T-helper 1 cell treated with Interleukin-12 subunit alpha and Interleukin-12 subunit beta and Interleukin-4 antibody, amounts not matched to agents 30 μg/mL and 1 μg/mL, for 36 hours (primary cell): Measurements from ENCODE around the gene RAB22A.

Source experiments
- H3K27ac Mint-ChIP-seq: one replicate; pipeline ENCODE4 v1.8.0; 2021; ENCODE audit warnings: mild to moderate bottlenecking, mixed read lengths
- H3K27me3 Mint-ChIP-seq: one replicate; pipeline ENCODE4 v1.8.0; 2021; ENCODE audit warnings: low read depth, mixed read lengths
- H3K36me3 Mint-ChIP-seq: one replicate; pipeline ENCODE4 v1.8.0; 2021; ENCODE audit warnings: low read depth, mixed read lengths
- H3K4me1 Mint-ChIP-seq: one replicate; pipeline ENCODE4 v1.8.0; 2021; ENCODE audit warnings: low read depth, mixed read lengths
- H3K4me3 Mint-ChIP-seq: one replicate; pipeline ENCODE4 v1.8.0; 2021; ENCODE audit warnings: mild to moderate bottlenecking, moderate library complexity, mixed read lengths
- H3K9me3 Mint-ChIP-seq: one replicate; pipeline ENCODE4 v1.8.0; 2021; ENCODE audit warnings: mixed read lengths

RAB22A gene

GRCh38 chr20:58312836-58313235, 3.3 kb downstream of the RAB22A start:
- Mint-ChIP-seq H3K27ac (peak overlapping the region; percentile 80), H3K36me3 (peaks cover 40% of the 10 kb centered on the region), H3K27me3 (no peaks in the 10 kb centered on the region), H3K4me1 (peaks cover 45% of the 10 kb centered on the region), H3K4me3 (peak overlapping the region; percentile 15), H3K9me3 (no peaks in the 10 kb centered on the region)

GRCh38 chr20:58313396-58313795, 3.9 kb downstream of the RAB22A start:
- peak overlapping the region; percentile 47 for H3K4me3 Mint-ChIP-seq
- no peaks in the 10 kb centered on the region for H3K27me3 Mint-ChIP-seq
- H3K27ac Mint-ChIP-seq, result peak overlapping the region; percentile 80
- no peaks in the 10 kb centered on the region for H3K9me3 Mint-ChIP-seq
- H3K4me1 Mint-ChIP-seq, result peaks cover 41% of the 10 kb centered on the region
- peaks cover 42% of the 10 kb centered on the region for H3K36me3 Mint-ChIP-seq

DNA sequence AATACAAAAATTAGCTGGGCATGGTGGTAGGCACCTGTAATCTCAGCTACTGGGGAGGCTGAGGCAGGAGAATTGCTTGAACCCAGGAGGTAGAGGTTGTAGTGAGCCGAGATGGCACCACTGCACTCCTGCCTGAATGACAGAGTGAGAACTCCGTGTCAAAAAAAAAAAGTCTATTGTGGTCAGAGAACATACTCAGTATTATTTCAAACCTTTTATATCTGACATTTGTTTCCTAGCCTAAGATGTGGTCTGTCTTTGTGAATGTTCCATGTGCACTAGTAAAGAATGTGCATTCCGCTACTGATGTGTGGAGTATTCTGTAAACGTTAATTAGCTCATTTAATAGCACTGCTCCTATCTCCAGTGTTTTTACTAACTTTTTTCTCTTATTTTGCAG, 11.7 kb downstream of the RAB22A start:
- Mint-ChIP-seq H3K4me3 (no peak overlapping the region), H3K9me3 (no peaks in the 10 kb centered on the region), H3K27ac (no peak overlapping the region), H3K4me1 (peaks cover 25% of the 10 kb centered on the region), H3K27me3 (no peaks in the 10 kb centered on the region), H3K36me3 (peaks cover 23% of the 10 kb centered on the region)

DNA sequence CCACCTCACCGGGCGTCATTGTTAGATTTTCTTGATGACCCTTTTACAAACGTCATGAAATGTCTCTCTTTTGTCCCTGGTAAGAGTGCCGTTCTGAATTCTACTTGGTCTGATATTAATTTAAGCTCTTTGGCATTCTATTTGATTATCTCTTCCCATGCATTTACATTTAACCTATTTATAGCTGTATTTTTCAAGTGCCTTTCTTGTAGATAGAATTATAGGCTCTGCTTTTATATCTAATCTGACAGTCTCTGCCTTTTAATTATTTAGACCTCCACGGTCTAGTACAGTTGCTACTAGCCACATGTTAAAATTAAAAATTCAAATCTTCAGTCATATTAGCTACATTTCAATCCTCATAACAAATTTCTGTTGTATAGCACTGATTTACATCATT, 12.6 kb downstream of the RAB22A start:
- Mint-ChIP-seq H3K27me3 (no peaks in the 10 kb centered on the region), H3K27ac (no peak overlapping the region), H3K36me3 (peaks cover 17% of the 10 kb centered on the region), H3K4me1 (peaks cover 22% of the 10 kb centered on the region), H3K4me3 (no peak overlapping the region), H3K9me3 (no peaks in the 10 kb centered on the region)

DNA sequence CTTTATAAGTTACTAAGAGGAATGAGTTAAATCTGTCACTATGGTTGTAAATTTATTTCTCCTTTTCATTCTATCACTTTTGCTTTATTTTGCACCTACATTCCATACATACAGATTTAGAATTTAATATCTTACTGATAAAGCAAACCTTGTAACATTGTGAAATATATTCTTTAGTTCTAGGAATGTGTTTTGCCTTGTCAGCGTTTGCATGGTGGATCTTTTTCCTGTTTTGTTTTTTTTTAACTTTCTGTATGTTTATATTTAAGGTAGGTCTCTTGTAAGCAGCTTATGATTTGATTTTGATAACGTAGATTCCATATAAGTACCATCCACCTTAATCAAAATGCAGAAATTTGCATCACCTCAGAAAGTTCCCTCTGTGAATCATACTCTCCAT, 16.4 kb downstream of the RAB22A start:
- no peaks in the 10 kb centered on the region for H3K27me3 Mint-ChIP-seq
- no peak overlapping the region for H3K27ac Mint-ChIP-seq
- peaks cover 2% of the 10 kb centered on the region for H3K36me3 Mint-ChIP-seq
- no peaks in the 10 kb centered on the region for H3K9me3 Mint-ChIP-seq
- no peak overlapping the region for H3K4me3 Mint-ChIP-seq
- H3K4me1 Mint-ChIP-seq, result peaks cover 19% of the 10 kb centered on the region

- Mint-ChIP-seq H3K4me3 (no peak overlapping the region), H3K27ac (no peak overlapping the region), H3K4me1 (peaks cover 19% of the 10 kb centered on the region), H3K36me3 (peaks cover 8% of the 10 kb centered on the region), H3K27me3 (no peaks in the 10 kb centered on the region), H3K9me3 (no peaks in the 10 kb centered on the region)
These were observed 17.7 kb downstream of the RAB22A start for GRCh38 chr20:58327211-58327610.

DNA sequence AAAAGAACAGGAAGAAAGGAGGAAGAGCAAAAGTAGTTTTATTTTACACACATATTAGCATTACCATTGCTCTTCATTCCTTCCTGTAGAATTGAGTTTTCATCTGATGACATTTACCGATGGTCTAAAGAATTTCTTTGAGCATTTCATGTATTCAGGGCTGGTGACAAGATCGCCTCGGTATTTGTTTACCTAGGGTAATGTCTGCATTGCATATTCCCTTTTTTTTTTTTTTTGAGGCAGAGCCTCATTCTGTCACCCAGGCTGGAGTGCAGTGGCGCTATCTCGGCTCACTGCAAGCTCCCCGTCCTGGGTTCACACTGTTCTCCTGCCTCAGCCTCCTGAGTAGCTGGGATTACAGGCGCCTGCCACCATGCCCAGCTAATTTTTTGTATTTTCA, 19.3 kb downstream of the RAB22A start:
- Mint-ChIP-seq H3K36me3 (peaks cover 12% of the 10 kb centered on the region), H3K9me3 (no peaks in the 10 kb centered on the region), H3K4me1 (peaks cover 16% of the 10 kb centered on the region), H3K27ac (no peak overlapping the region), H3K27me3 (no peaks in the 10 kb centered on the region), H3K4me3 (no peak overlapping the region)

GRCh38 chr20:58329711-58330110, 20.2 kb downstream of the RAB22A start:
- Mint-ChIP-seq H3K9me3 (no peaks in the 10 kb centered on the region), H3K27me3 (no peaks in the 10 kb centered on the region), H3K36me3 (peaks cover 12% of the 10 kb centered on the region), H3K27ac (no peak overlapping the region), H3K4me1 (peaks cover 16% of the 10 kb centered on the region), H3K4me3 (no peak overlapping the region)

- Mint-ChIP-seq H3K27ac (no peak overlapping the region), H3K36me3 (peaks cover 12% of the 10 kb centered on the region), H3K4me1 (peaks cover 16% of the 10 kb centered on the region), H3K27me3 (no peaks in the 10 kb centered on the region), H3K9me3 (no peaks in the 10 kb centered on the region), H3K4me3 (no peak overlapping the region)
These were observed 20.7 kb downstream of the RAB22A start for GRCh38 chr20:58330249-58330648.

DNA sequence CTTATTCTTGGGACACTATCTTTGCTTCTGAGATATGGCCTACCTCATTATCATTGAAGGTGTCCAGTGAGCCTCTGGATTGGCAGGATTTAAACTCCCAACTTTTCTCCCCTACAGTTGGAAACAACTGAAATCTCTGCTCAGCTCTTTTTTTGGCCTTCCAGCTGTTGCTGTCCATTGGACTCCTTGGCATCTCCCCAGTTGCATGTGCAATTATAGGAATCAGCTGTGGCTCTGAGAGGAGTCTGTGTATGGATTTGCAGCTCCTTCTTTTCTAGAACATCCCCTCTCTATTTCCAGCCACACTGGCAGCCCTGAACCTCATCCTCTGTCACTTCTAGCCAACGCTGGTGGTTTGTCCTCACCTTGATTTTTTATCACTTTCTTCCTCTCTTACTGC, 21.2 kb downstream of the RAB22A start:
- peaks cover 12% of the 10 kb centered on the region for H3K36me3 Mint-ChIP-seq
- no peaks in the 10 kb centered on the region for H3K27me3 Mint-ChIP-seq
- peaks cover 15% of the 10 kb centered on the region for H3K4me1 Mint-ChIP-seq
- H3K9me3 Mint-ChIP-seq, result no peaks in the 10 kb centered on the region
- H3K4me3 Mint-ChIP-seq, result no peak overlapping the region
- no peak overlapping the region for H3K27ac Mint-ChIP-seq

- Mint-ChIP-seq H3K27ac (no peak overlapping the region), H3K4me3 (no peak overlapping the region), H3K9me3 (no peaks in the 10 kb centered on the region), H3K4me1 (peaks cover 10% of the 10 kb centered on the region), H3K36me3 (peaks cover 13% of the 10 kb centered on the region), H3K27me3 (no peaks in the 10 kb centered on the region)
These were observed 22.5 kb downstream of the RAB22A start for GRCh38 chr20:58331961-58332551.

GRCh38 chr20:58339741-58340140, 30.2 kb downstream of the RAB22A start:
- peaks cover 17% of the 10 kb centered on the region for H3K4me1 Mint-ChIP-seq
- H3K27me3 Mint-ChIP-seq, result no peaks in the 10 kb centered on the region
- no peak overlapping the region for H3K4me3 Mint-ChIP-seq
- peaks cover 31% of the 10 kb centered on the region for H3K36me3 Mint-ChIP-seq
- no peaks in the 10 kb centered on the region for H3K9me3 Mint-ChIP-seq
- H3K27ac Mint-ChIP-seq, result no peak overlapping the region

- H3K4me3 Mint-ChIP-seq, result no peak overlapping the region
- H3K9me3 Mint-ChIP-seq, result no peaks in the 10 kb centered on the region
- H3K4me1 Mint-ChIP-seq, result peaks cover 17% of the 10 kb centered on the region
- peaks cover 35% of the 10 kb centered on the region for H3K36me3 Mint-ChIP-seq
- no peaks in the 10 kb centered on the region for H3K27me3 Mint-ChIP-seq
- H3K27ac Mint-ChIP-seq, result peak overlapping the region; percentile 8
These were observed 30.6 kb downstream of the RAB22A start for GRCh38 chr20:58340151-58340550.

GRCh38 chr20:58340853-58341252, 31.3 kb downstream of the RAB22A start:
- no peaks in the 10 kb centered on the region for H3K27me3 Mint-ChIP-seq
- no peaks in the 10 kb centered on the region for H3K9me3 Mint-ChIP-seq
- H3K4me3 Mint-ChIP-seq, result no peak overlapping the region
- peak overlapping the region; percentile 33 for H3K27ac Mint-ChIP-seq
- H3K36me3 Mint-ChIP-seq, result peaks cover 42% of the 10 kb centered on the region
- H3K4me1 Mint-ChIP-seq, result peaks cover 15% of the 10 kb centered on the region

DNA sequence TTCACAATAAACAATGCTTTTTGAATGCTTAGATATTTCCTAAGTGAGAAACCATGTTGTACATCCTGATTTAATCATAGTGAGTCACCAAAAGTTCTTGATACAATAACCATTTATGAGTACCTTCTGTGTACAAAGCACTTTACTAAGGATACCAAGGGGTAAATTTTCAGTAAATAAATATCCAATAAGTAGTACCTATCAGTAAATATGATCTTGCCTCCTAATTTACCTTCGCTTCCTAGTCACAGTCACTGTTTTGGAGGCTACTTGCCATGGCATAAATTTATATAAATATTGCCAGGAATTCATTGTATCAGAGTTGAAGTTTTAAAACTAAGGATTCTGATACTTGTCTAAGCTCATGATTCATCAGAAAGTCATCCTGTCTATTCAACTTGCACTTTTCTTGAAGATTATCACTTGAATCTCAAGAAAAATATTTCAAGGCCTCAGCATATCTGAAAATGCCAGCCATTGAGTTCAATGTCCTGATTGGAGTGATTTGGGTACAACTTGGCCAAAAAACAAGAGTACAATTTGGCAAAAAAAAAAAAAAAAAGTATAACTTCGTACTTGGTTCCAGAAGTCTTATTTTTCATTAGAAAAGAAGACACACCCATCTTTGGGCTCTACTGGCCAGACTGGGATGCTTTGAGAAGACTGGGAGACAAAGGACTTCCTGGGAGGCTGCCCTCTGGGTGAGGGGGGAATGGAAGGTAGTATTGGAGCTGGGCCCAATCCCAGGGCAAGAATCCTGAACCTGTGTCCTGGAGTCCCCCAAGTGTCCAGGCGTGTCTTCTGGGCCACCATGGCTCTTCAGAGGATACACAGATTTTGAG, 32.8 kb downstream of the RAB22A start:
- H3K27ac Mint-ChIP-seq, result no peak overlapping the region
- peaks cover 4% of the 10 kb centered on the region for H3K9me3 Mint-ChIP-seq
- H3K4me3 Mint-ChIP-seq, result no peak overlapping the region
- H3K4me1 Mint-ChIP-seq, result peaks cover 14% of the 10 kb centered on the region
- no peaks in the 10 kb centered on the region for H3K27me3 Mint-ChIP-seq
- H3K36me3 Mint-ChIP-seq, result peaks cover 52% of the 10 kb centered on the region
